Measurements from ENCODE around the gene KCNIP4. TPM values are rescaled to one million over a fixed set of nuclear protein-coding genes. Genes with fewer than 3 reads are reported as not detected.

The KCNIP4 gene
- total RNA-seq, 3 donors from 2014 or later (not counting 1 experiment from before 2014, with no cell fraction given): not detected

DNA sequence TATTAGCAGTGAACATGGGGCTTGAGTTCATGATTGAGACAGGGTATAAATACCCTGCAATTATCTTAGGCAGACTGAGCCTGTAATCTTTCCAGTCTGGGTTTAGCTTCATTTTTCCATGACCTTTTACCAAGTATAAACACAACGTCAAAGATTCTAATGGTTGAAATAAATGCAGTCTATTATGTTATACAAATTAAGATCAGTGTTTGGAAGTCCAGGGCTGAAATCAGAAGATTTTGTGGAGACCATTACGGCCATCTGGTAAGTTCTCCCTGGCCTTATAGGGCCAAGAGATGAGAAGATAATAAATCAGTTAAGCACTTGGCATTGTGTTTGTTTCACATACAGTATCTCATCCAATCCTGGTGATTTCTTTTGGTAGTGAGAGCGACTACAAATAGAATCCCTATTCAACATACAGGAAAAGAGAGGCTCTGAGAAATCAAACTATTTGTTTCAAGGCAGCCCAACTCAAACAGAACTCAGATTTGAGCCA lies 822.5 kb downstream of the KCNIP4 start:
- no peaks in the 10 kb centered on the region for H3K4me1 ChIP-seq (ENCODE audit: control insufficient read depth, insufficient read depth, low read length)
- DNase-seq (no peak), ATAC-seq (no peak)
- Mint-ChIP-seq H3K4me1 (no peaks in the 10 kb centered on the region), H3K27ac (no peak overlapping the region), H3K36me3 (no peaks in the 10 kb centered on the region), H3K27me3 (ENCODE audit: low read depth in 2 of 2) (peaks cover 0 to 8% of the 10 kb centered on the region in 2 donors), H3K9me3 (peaks cover 3 to 5% of the 10 kb centered on the region in 2 donors), H3K4me3 (no peak overlapping the region)
- no peak overlapping the region for H3K27ac ChIP-seq (ENCODE audit: low read length)
- intact Hi-C loops (cut with micrococcal nuclease): no loop called here
- no peak overlapping the region for H3K4me3 ChIP-seq (ENCODE audit: low read length)
- peaks cover 4% of the 10 kb centered on the region for H3K9me3 ChIP-seq (ENCODE audit: control insufficient read depth, insufficient read depth, low read length)
- H3K27me3 ChIP-seq (ENCODE audit: control insufficient read depth, insufficient read depth, low read length): no peaks in the 10 kb centered on the region
- no peaks in the 10 kb centered on the region for H3K36me3 ChIP-seq (ENCODE audit: control insufficient read depth, insufficient read depth, low read length)
- 95% methylated on average over 1 of the region's 3 CpGs for WGBS (ENCODE audit: insufficient coverage)
- TF ChIP-seq, protein P1, sequence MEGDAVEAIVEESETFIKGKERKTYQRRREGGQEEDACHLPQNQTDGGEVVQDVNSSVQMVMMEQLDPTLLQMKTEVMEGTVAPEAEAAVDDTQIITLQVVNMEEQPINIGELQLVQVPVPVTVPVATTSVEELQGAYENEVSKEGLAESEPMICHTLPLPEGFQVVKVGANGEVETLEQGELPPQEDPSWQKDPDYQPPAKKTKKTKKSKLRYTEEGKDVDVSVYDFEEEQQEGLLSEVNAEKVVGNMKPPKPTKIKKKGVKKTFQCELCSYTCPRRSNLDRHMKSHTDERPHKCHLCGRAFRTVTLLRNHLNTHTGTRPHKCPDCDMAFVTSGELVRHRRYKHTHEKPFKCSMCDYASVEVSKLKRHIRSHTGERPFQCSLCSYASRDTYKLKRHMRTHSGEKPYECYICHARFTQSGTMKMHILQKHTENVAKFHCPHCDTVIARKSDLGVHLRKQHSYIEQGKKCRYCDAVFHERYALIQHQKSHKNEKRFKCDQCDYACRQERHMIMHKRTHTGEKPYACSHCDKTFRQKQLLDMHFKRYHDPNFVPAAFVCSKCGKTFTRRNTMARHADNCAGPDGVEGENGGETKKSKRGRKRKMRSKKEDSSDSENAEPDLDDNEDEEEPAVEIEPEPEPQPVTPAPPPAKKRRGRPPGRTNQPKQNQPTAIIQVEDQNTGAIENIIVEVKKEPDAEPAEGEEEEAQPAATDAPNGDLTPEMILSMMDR (IDR thresholded peaks at IDR 0.05): no peak

DNA sequence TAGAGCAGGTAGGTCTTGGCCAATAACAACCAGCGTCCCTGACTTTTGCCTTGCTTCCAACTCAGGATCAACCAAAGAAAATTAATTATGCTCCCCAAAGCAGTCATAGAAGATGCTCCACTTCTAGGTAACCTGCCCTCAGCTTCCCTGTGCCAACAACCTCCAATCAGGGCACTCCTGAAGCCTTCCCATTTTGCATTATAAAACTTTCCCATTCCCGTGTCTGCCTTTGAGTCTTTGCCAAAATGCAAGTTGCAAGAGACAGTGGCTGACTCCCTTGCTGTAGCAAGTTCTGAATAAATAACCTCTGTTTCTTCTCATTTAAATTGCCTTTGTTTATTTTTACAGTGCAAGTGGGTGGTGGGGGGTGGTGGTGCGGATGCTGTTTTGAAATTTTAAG lies 830.3 kb downstream of the KCNIP4 start:
- H3K27me3 ChIP-seq (ENCODE audit: control insufficient read depth, insufficient read depth, low read length): no peaks in the 10 kb centered on the region
- ATAC-seq: no peak
- peaks cover 0 to 4% of the 10 kb centered on the region in 2 donors for H3K4me1 Mint-ChIP-seq
- H3K36me3 Mint-ChIP-seq: no peaks in the 10 kb centered on the region
- H3K4me1 ChIP-seq (ENCODE audit: control insufficient read depth, insufficient read depth, low read length): no peaks in the 10 kb centered on the region
- peaks cover 0 to 7% of the 10 kb centered on the region in 2 donors for H3K27me3 Mint-ChIP-seq (ENCODE audit: low read depth in 2 of 2)
- intact Hi-C loops (cut with micrococcal nuclease): no loop called here
- H3K4me3 ChIP-seq (ENCODE audit: low read length): no peak overlapping the region
- H3K27ac ChIP-seq (ENCODE audit: low read length): no peak overlapping the region
- DNase-seq: no peak
- H3K9me3 ChIP-seq (ENCODE audit: control insufficient read depth, insufficient read depth, low read length): no peaks in the 10 kb centered on the region
- no peak overlapping the region for H3K4me3 Mint-ChIP-seq
- H3K9me3 Mint-ChIP-seq: peaks cover 2 to 3% of the 10 kb centered on the region in 2 donors
- WGBS (ENCODE audit: insufficient coverage): 52% methylated on average over 2 of the region's 3 CpGs
- TF ChIP-seq, protein P1 (IDR thresholded peaks at IDR 0.05): no peak
- H3K36me3 ChIP-seq (ENCODE audit: control insufficient read depth, insufficient read depth, low read length): no peaks in the 10 kb centered on the region
- H3K27ac Mint-ChIP-seq: no peak overlapping the region

DNA sequence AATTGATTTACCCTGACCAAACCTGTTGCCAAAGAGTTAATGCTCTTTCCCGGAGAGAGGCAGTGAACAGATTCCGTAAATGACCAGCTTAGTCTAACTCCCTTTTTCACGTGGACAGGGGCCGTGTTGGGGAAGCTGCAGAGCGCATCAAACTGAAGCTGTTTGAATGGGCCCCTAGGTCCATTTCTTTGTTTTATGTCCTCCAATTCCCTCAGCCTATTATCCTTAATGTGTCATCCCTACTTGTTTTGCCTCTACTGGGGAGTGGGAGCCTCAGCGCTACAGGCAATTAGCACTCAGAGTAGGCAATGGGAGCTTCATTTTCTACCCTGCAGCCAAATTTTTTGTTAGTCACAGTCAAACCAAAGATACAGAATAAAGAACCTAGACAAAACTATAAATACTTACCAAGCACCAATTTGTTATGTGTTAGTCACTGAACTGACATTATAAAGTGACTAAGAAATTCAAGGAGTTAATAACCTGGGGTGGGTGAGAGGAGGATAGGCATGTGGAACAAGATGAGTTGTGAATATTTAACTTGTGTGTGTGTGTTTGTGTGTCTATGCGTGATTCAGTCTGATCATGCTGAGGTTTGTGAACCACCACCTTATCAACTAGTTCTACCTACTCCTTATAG lies 830.9 kb downstream of the KCNIP4 start:
- Mint-ChIP-seq H3K4me1 (peaks cover 0 to 4% of the 10 kb centered on the region in 2 donors), H3K36me3 (no peaks in the 10 kb centered on the region), H3K9me3 (peaks cover 2 to 3% of the 10 kb centered on the region in 2 donors), H3K27ac (no peak overlapping the region), H3K27me3 (ENCODE audit: low read depth in 2 of 2) (peaks cover 0 to 7% of the 10 kb centered on the region in 2 donors), H3K4me3 (no peak overlapping the region)
- Histone ChIP-seq H3K4me3 (ENCODE audit: low read length) (no peak overlapping the region), H3K4me1 (ENCODE audit: control insufficient read depth, insufficient read depth, low read length) (no peaks in the 10 kb centered on the region), H3K36me3 (ENCODE audit: control insufficient read depth, insufficient read depth, low read length) (no peaks in the 10 kb centered on the region), H3K9me3 (ENCODE audit: control insufficient read depth, insufficient read depth, low read length) (no peaks in the 10 kb centered on the region), H3K27me3 (ENCODE audit: control insufficient read depth, insufficient read depth, low read length) (no peaks in the 10 kb centered on the region), H3K27ac (ENCODE audit: low read length) (no peak overlapping the region)
- DNase-seq: no peak
- TF ChIP-seq, protein P1 (IDR thresholded peaks at IDR 0.05): no peak
- ATAC-seq: no peak
- intact Hi-C loops (cut with micrococcal nuclease): no loop called here
- 90% methylated on average over 6 of the region's 7 CpGs for WGBS (ENCODE audit: insufficient coverage)
